Umbilical cord (tissue), 2 donors: ENCODE results near the gene DNAJB6. TPM values are rescaled to one million over a fixed set of nuclear protein-coding genes. Genes with fewer than 3 reads are reported as not detected.

ENCODE experiments used
- DNase-seq: peaks from one replicate; pipeline ENCODE4 v3.0.0-alpha.2; 2015; ENCODE audit warnings: low spot score
- total RNA-seq: library from RNA; depleted of rRNA; stranded (reverse); fragments of >200 nt; gene quantifications from one replicate; pipeline ENCODE4 v1.2.3, GENCODE V29; 2014; ENCODE audit warnings: low replicate concordance; ENCODE audit not compliant: insufficient read depth

The DNAJB6 gene
- total RNA-seq, 1 donor from 2014 or later: 115 TPM

GRCh38 chr7:157427811-157428553, 91.2 kb downstream of the DNAJB6 start:
- no peak for DNase-seq

GRCh38 chr7:157428554-157428945, 91.7 kb downstream of the DNAJB6 start:
- no peak for DNase-seq

- no peak for DNase-seq
These were observed 92.3 kb downstream of the DNAJB6 start for GRCh38 chr7:157429001-157429679.

GRCh38 chr7:157429680-157430224, 92.9 kb downstream of the DNAJB6 start:
- no peak for DNase-seq

GRCh38 chr7:157430721-157431120, 93.9 kb downstream of the DNAJB6 start:
- no peak for DNase-seq

GRCh38 chr7:157431173-157431950, 94.6 kb downstream of the DNAJB6 start:
- no peak for DNase-seq

GRCh38 chr7:157431951-157432540, 95.2 kb downstream of the DNAJB6 start:
- no peak for DNase-seq

GRCh38 chr7:157432541-157432956, 95.7 kb downstream of the DNAJB6 start:
- DNase-seq: peak; percentile 87

GRCh38 chr7:157432957-157433576, 96.3 kb downstream of the DNAJB6 start:
- DNase-seq: peak; percentile 53

GRCh38 chr7:157433628-157434027, 96.8 kb downstream of the DNAJB6 start:
- no peak for DNase-seq

GRCh38 chr7:157434231-157434630, 97.4 kb downstream of the DNAJB6 start:
- no peak for DNase-seq

- DNase-seq: no peak
These were observed 97.9 kb downstream of the DNAJB6 start for GRCh38 chr7:157434701-157435100.

GRCh38 chr7:157436076-157436475, 99.3 kb downstream of the DNAJB6 start:
- no peak for DNase-seq

GRCh38 chr7:157436763-157437480, 100.1 kb downstream of the DNAJB6 start:
- no peak for DNase-seq

- DNase-seq: no peak
These were observed 100.8 kb downstream of the DNAJB6 start for GRCh38 chr7:157437519-157438061.

GRCh38 chr7:157438121-157439025, 101.6 kb downstream of the DNAJB6 start:
- DNase-seq: no peak

GRCh38 chr7:157439149-157439548, 102.3 kb downstream of the DNAJB6 start:
- DNase-seq: no peak

GRCh38 chr7:157439761-157440160, 103.0 kb downstream of the DNAJB6 start:
- no peak for DNase-seq

GRCh38 chr7:157440346-157441022, 103.7 kb downstream of the DNAJB6 start:
- DNase-seq: no peak
